GM19468 (cell line): ENCODE measurements around the gene VTA1.
"Not testable (repeated sequence)": the region's sequence is repeated elsewhere in the genome, so short reads cannot be mapped to it uniquely, and the experiment has no call there.

Experiments
- ATAC-seq: cut with Tn5 transposase; IDR thresholded peaks from one replicate; pipeline ENCODE4 v1.9.1; 2021; ENCODE audit warnings: mild to moderate bottlenecking, moderate library complexity, moderate number of reproducible peaks; ENCODE audit not compliant: unreplicated experiment; ENCODE audit errors: extremely low read depth

VTA1 gene

DNA sequence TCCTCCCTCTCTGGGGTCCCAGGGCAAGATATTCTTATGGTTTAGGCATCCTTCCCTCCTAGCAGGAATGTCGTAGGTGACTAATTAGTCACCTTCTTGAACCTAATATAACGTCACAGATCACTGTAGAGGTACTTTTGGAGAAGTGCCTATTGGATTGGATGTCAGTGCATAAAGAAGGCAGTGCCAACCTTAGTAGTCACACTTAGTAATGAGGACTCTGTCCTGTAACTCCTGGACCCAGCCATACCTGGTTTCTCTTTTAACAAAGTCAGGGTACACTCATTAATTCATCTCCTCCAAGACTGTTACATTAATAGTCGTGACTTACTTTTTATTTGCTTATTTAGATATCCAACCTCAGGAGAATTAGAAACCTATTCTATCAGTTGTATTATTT lies 20.0 kb downstream of the VTA1 start:
- no peak for ATAC-seq

DNA sequence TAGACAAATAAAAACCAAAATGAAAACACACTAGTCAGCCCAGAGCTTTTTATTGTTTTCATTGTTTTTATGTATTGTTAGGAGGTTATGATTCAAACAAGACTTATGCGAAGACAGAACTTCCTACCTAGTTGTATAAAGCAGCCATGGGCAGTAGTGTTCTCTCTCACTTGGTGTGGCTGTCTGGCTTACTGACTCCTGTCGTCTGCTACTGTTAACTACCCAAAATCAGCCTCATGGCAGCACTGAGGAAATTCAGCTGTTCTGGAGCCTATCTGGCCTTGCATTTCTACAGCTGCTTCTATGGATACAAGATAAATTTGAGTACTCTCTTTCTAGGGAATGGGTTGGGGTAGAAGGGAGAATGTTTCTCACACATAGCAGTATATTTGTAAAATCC lies 20.4 kb downstream of the VTA1 start:
- no peak for ATAC-seq

DNA sequence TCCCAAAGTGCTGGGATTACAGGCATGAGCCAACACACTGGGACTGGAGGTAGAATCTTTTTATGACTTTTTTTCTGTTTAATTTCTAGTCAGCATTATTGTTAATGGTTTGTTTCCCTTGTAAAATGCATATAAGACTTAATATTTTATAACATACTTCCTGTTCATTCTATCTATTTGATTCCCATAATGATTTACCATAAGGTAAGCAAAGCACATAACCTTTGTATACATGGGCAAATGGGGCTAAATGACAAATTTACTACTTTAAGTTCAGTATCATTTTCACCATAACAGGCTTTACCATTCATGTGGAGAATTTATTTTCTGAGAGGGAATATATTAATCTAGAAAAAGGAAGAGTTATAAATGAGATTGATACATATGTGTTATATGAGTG lies 24.3 kb downstream of the VTA1 start:
- no peak for ATAC-seq

- ATAC-seq = no peak
Measured at GRCh38 chr6:142172758-142173157, 25.7 kb downstream of the VTA1 start.

GRCh38 chr6:142173980-142174379 lies 26.9 kb downstream of the VTA1 start:
- no peak for ATAC-seq

- ATAC-seq = no peak
Measured at GRCh38 chr6:142174703-142175102, 27.6 kb downstream of the VTA1 start.

DNA sequence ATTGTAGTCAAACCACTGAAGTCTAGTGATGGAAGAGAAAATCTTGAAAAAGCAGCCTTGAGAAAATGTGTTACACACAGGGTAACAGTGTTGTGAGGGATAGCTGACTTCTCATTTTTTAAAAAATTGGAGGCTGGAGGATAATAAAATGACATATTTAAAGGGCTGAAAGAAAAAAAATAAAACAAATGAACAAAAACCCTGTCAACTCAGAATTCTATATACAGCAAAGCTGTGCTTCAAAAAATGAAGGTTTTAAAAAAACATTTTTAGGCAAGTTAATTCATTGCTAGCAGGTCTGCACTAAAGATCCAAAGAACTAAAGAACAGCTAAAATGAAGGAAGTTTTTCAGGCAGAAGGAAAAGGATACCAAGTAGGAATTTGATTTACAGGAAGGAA lies 31.1 kb downstream of the VTA1 start:
- ATAC-seq = no peak

DNA sequence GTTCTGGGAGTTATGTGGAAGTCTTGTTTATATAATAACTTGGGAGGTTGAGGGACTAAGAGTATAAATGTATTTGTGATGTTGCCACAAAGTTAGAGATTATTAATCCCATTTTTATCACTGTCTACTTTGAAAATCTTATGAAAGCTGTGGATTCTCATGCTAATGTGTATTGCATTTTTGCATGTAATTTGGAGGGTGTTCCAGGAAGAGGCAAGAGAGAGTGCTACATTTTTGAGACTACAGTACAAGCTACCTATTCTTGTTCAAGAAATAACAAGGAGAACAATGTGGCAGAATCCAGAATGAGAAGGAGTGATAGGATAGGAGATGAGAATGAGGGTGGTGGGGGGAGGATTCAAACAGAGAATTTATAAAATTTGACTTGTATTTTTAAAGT lies 34.9 kb downstream of the VTA1 start:
- no peak for ATAC-seq

GRCh38 chr6:142183351-142183750 lies 36.3 kb downstream of the VTA1 start:
- no peak for ATAC-seq

DNA sequence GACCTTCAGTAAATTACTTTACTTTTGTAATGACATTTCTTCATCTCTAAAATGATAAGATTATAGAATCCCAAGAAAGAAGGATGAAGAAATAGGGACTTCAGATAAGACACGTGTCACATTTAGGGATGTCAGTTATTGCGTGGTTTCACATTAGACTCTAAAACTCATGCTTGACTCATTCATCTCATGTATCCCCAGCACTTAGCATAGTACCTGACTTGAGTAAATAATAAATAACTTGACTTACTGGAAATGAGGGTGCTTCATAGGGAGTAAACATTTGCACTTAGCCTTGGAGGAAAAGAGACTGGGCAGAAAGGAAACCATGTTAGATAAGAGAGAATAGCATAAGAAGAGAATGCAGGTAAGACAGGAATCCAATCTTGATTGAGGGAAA lies 37.2 kb downstream of the VTA1 start:
- no peak for ATAC-seq

DNA sequence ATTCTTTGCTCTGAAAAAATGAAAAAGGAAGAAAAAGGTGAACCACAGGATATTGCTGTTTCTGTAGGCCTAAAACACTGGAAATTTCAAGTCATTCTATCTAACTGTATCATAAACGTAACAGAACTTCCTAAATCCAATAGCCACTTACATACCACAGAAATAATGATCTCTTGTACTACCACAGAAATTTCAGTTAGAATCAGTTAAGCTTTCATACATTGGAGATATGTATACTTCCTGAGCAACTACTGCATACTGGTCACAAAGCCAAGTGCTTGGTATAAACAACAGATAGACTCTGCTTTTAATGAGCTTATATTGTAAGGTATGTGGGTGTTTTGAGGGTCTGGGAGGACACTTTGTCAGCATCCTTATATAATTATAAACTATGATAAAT lies 38.6 kb downstream of the VTA1 start:
- ATAC-seq = no peak

DNA sequence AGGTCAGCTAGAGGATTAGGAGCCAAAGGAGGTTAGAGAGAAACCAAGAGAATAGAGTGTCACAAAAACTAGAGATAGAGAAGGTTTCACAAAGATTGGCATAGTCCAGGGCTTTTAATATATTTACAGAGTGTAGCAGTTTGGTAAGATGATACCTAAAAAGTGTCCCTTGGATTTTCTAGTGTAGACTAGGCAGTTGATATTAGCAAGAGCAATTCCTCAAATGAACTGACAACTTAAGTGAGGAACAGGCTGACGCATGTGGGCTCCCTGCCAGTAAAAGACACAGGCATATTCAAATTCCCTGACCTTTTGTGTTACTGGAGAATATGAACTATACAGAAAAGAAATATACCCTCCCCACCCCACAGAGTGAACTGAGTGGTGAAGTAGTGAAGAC lies 40.1 kb downstream of the VTA1 start:
- no peak for ATAC-seq

- ATAC-seq = not testable (repeated sequence)
Measured at GRCh38 chr6:142188341-142188740, 41.3 kb downstream of the VTA1 start.

DNA sequence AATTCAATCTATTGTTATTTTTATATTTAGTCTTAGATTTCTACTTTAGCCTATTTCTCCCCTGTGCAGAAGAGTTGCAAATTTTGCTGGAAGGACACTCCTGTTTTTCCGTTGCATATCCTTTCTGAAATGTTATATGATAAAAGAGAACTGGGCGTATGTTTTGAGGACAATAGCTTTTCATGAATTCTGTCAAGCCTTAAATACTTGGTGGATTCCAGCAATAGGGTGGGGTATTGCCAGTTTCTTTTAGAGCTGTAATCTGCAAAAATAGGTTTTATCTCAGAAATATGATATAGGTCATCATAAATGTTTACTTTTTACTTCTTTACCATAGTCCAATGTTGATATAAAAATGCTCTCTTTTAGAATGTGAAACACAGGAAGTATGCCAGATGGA lies 42.0 kb downstream of the VTA1 start:
- ATAC-seq = no peak

GRCh38 chr6:142192343-142192742 lies 45.3 kb downstream of the VTA1 start:
- no peak for ATAC-seq

- ATAC-seq = no peak
Measured at GRCh38 chr6:142193621-142194020, 46.6 kb downstream of the VTA1 start.

DNA sequence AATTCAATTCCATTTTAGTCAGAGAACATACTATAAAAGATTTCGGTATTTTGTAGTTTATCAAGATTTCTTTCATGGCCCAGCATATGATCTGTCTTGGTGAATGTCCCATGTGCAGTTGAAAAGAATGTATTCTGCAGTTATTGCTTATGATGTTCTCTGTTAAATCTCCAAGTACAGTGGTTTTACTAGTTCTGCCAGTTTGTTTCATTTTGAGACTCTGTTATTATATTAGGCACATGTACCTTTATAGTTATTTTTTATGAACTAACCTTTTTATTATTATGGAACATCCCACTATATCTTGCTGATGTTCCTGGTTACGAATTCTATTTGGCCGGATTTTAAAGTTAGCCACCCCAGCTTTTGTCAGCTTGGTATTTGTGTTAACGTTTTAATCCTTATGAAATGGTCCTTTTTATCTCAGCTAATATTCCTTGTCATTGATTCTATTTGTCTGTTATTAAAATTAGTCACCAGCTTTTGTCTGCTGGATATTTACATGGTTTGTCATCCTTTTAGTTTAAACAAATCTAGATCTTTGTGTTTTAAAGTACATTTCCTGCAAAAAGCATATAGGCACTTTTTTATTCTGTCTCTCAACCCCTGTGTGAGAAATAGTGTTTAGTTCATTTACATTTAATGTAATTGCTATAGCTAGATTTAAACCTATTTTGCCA lies 48.9 kb downstream of the VTA1 start:
- no peak for ATAC-seq

GRCh38 chr6:142200846-142201628 lies 54.0 kb downstream of the VTA1 start:
- no peak for ATAC-seq

- ATAC-seq = no peak
Measured at GRCh38 chr6:142207265-142207877, 60.3 kb downstream of the VTA1 start.

GRCh38 chr6:142210606-142211005 lies 63.5 kb downstream of the VTA1 start:
- ATAC-seq = no peak

- no peak for ATAC-seq
Measured at GRCh38 chr6:142213402-142213801, 66.3 kb downstream of the VTA1 start.
